ENCODE data around the gene MMP17. TPM values are rescaled to one million over a fixed set of nuclear protein-coding genes. Genes with fewer than 3 reads are reported as not detected.

The MMP17 gene
- total and polyA plus RNA-seq, 10 of the 15 experiments (the other 5 are each of a cell fraction or from before 2014, with no cell fraction given) = 0.11 to 0.28 (median 0.23) TPM; not detected in 7

DNA sequence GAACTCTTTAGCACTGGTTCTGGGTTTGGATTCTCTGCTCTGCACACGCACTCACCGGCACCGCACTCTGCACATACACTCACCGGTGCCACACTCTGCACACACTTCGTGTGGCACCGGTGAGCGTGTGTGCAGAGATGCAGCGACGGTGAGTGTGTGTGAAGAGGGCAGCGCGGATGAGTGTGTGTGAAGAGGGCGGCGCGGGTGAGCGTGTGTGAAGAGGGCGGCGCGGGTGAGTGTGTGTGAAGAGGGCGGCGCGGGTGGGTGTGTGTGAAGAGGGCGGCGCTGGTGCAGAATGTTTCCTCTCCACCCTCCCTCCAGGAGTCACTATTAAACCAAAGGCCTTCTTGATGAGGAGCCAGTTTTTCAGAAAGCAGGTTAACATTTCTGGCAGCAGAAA, 49.2 kb upstream of the MMP17 start:
- Histone ChIP-seq H3K27me3 (replicated peaks in 1 of 2; ENCODE audit: control insufficient read depth in 2 of 2, insufficient read depth in 2 of 2, low read length in 1 of 2) (no peaks in the 10 kb centered on the region), H3K9ac (ENCODE audit: control insufficient read depth, insufficient read depth, low read length) (no peak overlapping the region), H3K27ac (ENCODE audit: control insufficient read depth, insufficient read depth) (no peak overlapping the region), H3K4me1 (ENCODE audit: control insufficient read depth, insufficient read depth, low read length) (peaks cover 16% of the 10 kb centered on the region), H2AFZ (ENCODE audit: control insufficient read depth, low read depth, low read length) (no peak overlapping the region), H3K79me2 (ENCODE audit: control insufficient read depth, insufficient read depth, low read length) (no peaks in the 10 kb centered on the region; the same call in 1 of the 2 replicates), H3K4me3 (no peak overlapping the region), H3K4me2 (ENCODE audit: control insufficient read depth, insufficient read depth) (no peak overlapping the region), H4K20me1 (ENCODE audit: control insufficient read depth, insufficient read depth) (no peaks in the 10 kb centered on the region), H3K36me3 (ENCODE audit: control insufficient read depth in 2 of 2, insufficient read depth in 2 of 2, low read length in 1 of 2) (peaks cover 1 to 17% of the 10 kb centered on the region in 2 experiments), H3K9me3 (replicated peaks; ENCODE audit: control insufficient read depth, insufficient read depth, low read length) (no peaks in the 10 kb centered on the region)
- no TSS peak for BruUV-seq (replicated peaks)
- ChIA-PET POLR2A (no interaction called here), RAD21 (ENCODE audit: unreplicated experiment) (no interaction called here), SMC1A (ENCODE audit: uncharacterized antibody, unreplicated experiment) (no interaction called here), CTCF (no interaction called here)
- FAIRE-seq = no peak
- ATAC-seq = no peak
- DNase-seq (ENCODE audit: low read depth, low spot score) = no peak
- intact Hi-C loops (cut with micrococcal nuclease; ENCODE audit: unreplicated experiment) = loop anchor here (10.0 kb wide), 1 partner anchor 176 kb away; no protein-coding TSS in a partner anchor
- TF ChIP-seq YBX1 (IDR thresholded peaks at IDR 0.05) = no peak
- TF ChIP-seq E2F4 (IDR thresholded peaks at IDR 0.05; ENCODE audit: low read depth, low read length) = no peak
- no peak for TF ChIP-seq TCF12 (IDR thresholded peaks at IDR 0.05; ENCODE audit: low read depth, low read length)
- TF ChIP-seq CBX3 (IDR thresholded peaks at IDR 0.05; ENCODE audit: borderline replicate concordance, low read depth) = no peak
- TF ChIP-seq RCOR1 (conservative IDR thresholded peaks at IDR 0.05; ENCODE audit: low read depth, low read length) = no peak
- TF ChIP-seq, protein P1, sequence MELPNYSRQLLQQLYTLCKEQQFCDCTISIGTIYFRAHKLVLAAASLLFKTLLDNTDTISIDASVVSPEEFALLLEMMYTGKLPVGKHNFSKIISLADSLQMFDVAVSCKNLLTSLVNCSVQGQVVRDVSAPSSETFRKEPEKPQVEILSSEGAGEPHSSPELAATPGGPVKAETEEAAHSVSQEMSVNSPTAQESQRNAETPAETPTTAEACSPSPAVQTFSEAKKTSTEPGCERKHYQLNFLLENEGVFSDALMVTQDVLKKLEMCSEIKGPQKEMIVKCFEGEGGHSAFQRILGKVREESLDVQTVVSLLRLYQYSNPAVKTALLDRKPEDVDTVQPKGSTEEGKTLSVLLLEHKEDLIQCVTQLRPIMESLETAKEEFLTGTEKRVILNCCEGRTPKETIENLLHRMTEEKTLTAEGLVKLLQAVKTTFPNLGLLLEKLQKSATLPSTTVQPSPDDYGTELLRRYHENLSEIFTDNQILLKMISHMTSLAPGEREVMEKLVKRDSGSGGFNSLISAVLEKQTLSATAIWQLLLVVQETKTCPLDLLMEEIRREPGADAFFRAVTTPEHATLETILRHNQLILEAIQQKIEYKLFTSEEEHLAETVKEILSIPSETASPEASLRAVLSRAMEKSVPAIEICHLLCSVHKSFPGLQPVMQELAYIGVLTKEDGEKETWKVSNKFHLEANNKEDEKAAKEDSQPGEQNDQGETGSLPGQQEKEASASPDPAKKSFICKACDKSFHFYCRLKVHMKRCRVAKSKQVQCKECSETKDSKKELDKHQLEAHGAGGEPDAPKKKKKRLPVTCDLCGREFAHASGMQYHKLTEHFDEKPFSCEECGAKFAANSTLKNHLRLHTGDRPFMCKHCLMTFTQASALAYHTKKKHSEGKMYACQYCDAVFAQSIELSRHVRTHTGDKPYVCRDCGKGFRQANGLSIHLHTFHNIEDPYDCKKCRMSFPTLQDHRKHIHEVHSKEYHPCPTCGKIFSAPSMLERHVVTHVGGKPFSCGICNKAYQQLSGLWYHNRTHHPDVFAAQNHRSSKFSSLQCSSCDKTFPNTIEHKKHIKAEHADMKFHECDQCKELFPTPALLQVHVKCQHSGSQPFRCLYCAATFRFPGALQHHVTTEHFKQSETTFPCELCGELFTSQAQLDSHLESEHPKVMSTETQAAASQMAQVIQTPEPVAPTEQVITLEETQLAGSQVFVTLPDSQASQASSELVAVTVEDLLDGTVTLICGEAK (IDR thresholded peaks at IDR 0.05; ENCODE audit: borderline replicate concordance) = no peak
- no peak for TF ChIP-seq RB1 (IDR thresholded peaks at IDR 0.05; ENCODE audit: borderline replicate concordance)
- no peak for TF ChIP-seq HCFC1 (IDR thresholded peaks at IDR 0.05; ENCODE audit: low read length)
- TF ChIP-seq FOXK2 (IDR thresholded peaks at IDR 0.05) = no peak
- TF ChIP-seq NFYB (IDR thresholded peaks at IDR 0.05; ENCODE audit: insufficient read depth, low read depth, low read length) = no peak
- no peak for TF ChIP-seq HDAC2 (IDR thresholded peaks at IDR 0.05)
- no peak for TF ChIP-seq ZNF217 (IDR thresholded peaks at IDR 0.05)
- TF ChIP-seq SMARCA5 (IDR thresholded peaks at IDR 0.05) = no peak
- no peak for TF ChIP-seq E2F8 (IDR thresholded peaks at IDR 0.05; ENCODE audit: low read depth, partially characterized antibody)
- TF ChIP-seq SIN3A (IDR thresholded peaks at IDR 0.05; ENCODE audit: low read depth, low read length) = no peak
- no peak for TF ChIP-seq BCL11A (IDR thresholded peaks at IDR 0.05; ENCODE audit: low read depth, low read length)
- no peak for TF ChIP-seq KLF5 (IDR thresholded peaks at IDR 0.05; ENCODE audit: partially characterized antibody)
- no peak for TF ChIP-seq TCF7 (IDR thresholded peaks at IDR 0.05; ENCODE audit: borderline replicate concordance)
- TF ChIP-seq BRCA1 (IDR thresholded peaks at IDR 0.05; ENCODE audit: low read depth, low read length) = no peak
- WGBS (ENCODE audit: insufficient coverage, insufficient replicate concordance, low lambda C conversion rate, missing lambda C conversion rate) = 96% methylated on average over 23 of the region's 23 CpGs
- in situ Hi-C loops (cut with MboI) = no loop called here

Data from GM12878 (cell line).